HG03066 (cell line): ENCODE measurements around the gene ZSWIM5.
A peak's percentile ranks its signal among the peaks of the same experiment; 100 is the strongest.
"Not testable (repeated sequence)": the region's sequence is repeated elsewhere in the genome, so short reads cannot be mapped to it uniquely, and the experiment has no call there.

Experiments used
- ATAC-seq: cut with Tn5 transposase; IDR thresholded peaks from one replicate; pipeline ENCODE4 v1.9.1; 2021; ENCODE audit warnings: low read depth; ENCODE audit not compliant: unreplicated experiment

Gene ZSWIM5

DNA sequence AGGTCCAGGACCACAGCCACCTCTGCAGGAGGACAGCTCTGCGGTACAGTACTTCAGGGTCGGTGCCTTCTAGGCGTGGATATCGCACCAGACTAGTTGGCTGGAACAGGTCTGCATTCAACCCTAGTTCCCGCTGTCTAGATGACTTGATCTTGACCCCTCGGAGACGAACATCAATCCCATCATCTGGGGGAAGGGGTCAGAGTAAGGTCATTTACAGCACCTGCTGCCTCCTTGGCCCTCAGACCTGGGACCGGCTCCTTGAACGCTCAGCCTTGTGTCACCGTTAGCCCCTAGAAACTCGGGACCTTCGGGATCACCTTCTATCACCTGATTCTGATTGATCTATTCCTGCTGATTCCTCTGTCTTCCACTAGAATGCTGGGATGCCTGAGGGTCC, 197.9 kb downstream of the ZSWIM5 start:
- ATAC-seq = no peak

DNA sequence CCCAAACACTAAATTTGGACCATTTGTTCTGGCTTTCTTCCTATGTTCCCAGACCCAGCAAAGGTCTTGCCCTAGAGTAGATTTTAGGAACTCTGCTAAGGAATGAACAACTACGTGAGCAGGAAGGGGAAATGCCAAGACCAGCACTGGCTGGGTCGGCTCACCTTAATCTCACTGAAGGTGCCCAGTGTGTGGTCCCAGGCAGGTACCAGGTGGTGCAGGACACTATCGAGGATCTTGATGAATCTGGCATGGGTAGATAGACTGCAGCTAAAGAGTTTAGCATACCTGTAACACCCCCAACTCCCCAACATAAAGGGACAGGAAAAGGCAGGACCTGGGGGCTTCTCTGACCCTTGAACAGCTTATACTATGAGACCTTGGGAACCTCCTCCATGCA, 198.3 kb downstream of the ZSWIM5 start:
- no peak for ATAC-seq

DNA sequence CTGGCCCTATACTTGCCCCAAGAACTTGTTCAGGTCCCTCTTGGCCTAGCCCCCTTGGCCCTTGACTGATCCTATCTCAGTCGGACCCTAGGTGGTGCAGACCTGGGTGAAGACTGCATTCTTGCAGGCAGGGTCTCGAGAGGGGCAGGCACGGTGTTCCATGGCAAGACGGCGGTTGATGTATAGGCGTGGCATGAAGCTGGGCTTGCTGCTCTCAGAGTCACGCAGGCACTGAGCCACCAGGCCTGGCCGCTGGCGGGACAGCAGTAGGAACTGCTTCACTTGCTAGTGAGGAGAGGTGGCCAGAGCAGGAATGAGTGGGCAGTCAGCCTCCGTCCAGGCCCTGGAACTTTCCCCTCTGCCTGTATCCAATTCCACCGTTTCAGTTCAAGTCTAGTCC, 199.1 kb downstream of the ZSWIM5 start:
- ATAC-seq = no peak

DNA sequence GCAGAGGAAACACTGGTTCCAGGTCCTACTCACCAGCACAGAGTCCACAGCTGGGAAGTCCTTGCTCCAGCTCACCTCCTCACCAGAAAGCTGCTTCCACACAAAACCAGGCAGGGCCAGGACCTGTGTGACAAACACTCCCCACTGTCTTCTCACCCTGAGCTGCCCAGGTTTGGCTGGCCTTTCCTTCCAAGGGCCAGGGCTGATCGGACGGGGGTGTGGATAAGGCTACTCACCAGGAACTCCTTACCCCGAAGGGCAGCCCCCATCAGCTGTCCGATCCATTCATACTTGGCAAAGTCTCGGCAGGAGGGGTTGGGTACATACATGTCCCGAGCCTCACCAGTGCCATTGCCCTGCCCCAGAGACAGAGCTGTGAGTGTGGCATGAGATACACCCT, 200.6 kb downstream of the ZSWIM5 start:
- ATAC-seq = no peak

DNA sequence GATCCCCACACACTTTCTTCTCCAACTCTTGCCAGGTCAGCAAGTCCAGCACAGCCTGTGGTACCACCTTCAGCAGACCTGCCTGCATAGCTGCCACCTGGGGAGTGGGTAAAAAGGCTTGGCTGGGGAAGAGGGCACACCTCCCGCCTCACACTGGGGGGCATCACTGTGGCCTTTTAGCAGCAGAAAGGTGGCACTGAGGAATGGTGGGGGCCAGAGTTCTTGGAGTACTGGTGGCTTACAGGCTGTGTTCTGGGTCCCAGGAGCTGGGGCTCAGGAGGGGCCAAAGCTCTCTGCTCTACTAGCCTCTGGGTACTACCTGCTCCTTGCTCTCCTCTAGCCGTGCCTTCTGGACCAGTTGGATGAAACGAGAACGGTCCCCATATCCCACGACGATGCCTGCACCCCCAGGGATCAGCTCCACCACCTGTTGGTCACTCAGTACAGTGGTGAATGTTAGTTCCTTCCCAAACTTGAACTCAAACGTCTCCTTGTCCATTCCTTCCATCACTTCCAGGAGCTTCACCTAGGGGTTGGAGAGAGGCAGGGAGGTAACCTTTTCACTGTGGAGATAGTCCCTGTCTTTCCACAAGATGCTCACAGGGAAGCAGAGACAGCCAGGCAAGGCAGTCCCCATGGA, 202.0 kb downstream of the ZSWIM5 start:
- ATAC-seq = no peak

DNA sequence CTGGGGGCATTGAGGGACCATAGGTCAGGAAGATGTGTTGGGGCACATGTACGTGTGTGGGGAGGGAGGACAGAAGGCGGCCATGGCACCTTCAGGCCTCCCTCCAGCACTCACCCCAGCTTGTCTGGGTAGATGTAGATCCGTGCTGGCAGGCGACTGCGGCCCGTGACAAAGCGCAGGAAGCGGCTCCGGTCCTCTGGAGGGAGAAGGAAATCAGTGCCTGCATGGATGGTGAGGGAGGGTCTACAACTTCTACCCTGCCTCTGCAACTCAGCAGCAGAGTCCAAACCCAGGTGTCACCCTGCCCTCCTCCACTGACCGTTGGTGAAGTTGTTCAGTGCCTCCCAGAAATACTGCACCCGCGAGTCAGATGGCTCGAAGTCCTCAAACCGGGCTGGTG, 202.7 kb downstream of the ZSWIM5 start:
- no peak for ATAC-seq

DNA sequence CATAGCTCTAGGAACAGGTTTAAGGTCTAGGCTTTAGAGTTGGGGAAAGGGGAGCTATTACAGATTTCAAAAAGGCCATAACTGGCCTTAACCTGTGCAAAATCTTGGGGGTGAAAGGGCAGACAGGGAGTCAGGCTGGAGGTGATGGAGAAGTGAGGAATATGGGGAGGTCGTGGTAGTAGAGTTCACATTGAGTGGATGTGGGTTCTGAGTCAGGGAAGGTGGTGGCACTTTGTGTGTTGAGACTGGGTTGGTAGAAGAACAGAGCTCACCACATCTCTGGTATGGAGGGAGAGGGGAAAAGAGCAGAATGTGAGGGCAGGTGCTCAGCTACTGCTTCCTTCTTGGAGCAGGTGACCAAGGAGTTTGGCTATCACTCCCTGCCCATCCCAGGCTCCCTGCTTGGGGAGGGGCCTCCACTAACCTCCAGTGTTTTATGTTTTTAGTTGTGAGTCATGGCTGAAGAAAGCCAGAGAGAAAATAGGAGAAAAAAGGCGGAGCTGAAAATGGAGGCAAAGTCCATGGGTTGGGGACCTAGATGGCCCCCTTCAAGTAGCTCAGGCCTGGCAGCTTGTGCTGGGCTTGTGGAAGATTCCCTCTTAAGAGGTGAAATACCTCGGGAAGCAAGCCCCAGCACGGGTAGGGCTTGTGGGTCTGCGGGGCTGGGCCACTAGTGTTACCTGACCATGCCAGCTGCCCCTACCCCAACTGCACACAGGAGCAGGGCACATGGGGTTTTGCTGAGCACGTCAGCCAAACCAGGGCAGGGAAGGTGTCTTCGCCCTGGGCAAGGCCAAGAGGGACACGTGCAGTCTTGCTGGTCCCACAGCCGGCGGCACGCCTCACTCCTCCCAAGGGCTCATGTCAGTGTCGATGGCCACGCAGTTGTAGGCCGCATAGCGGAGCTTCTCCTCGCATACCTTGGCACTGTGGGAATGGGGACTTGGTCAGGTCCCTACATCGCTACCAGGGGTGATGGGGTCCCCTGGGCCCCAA, 203.5 kb downstream of the ZSWIM5 start:
- no peak for ATAC-seq

DNA sequence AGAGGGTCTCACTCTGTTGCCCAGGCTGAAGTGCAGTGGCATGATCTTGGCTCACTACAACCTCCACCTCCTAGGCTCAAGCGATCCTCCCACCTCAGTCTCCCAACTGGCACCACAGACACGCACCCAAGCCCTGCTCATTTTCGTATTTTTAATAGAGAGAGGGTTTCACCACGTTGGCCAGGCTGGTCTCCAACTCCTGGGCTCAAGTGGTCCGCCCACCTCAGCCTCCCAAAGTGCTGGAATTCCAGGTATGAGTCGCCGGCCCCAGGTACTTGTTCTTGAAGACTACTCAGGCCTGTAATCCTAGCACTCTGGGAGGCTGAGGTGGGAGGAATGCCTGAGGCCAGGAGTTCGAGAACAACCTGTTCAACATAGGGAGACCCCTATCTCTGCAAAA, 204.8 kb downstream of the ZSWIM5 start:
- ATAC-seq = not testable (repeated sequence)

DNA sequence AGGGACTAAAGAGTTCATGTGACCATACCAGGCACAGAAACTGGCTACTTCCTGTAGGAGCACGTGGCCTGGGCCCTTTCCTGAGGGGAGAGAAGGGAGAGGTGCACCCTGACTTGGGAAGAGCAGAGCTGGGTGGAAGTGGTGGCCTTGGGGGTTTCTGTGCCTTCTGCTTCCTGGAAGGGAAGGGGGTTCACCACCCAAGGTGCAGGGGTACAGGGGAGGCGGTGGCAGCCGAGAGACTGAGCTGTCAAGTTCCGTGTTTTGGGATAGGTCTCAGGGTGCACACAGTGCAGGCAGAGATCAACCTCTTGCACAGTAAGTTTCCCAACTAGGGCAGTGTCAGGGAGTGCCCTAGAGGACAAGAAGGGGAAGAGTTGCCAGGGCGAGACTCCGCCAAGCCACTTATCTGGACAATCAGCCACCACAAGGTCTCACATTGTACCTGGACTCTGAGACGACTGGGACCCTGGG, 205.4 kb downstream of the ZSWIM5 start:
- no peak for ATAC-seq

DNA sequence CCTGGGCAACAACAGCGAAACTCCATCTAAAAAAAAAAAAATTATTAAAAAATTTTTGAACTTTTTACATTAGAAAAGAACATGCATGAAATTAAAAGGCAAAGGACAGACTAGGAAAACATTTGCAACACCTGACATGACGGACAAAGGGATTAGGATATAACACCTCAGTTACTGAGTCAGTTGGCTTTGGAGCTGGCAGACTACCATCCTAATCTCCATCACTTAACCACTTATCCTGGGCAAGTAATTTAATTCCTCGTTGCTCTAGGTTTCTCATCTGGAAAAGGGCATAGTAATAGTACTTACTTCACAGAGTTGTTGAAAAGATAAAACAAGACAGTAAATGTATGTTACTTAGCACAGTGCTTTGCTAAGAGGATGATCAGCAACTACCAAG, 207.2 kb downstream of the ZSWIM5 start:
- ATAC-seq = no peak

DNA sequence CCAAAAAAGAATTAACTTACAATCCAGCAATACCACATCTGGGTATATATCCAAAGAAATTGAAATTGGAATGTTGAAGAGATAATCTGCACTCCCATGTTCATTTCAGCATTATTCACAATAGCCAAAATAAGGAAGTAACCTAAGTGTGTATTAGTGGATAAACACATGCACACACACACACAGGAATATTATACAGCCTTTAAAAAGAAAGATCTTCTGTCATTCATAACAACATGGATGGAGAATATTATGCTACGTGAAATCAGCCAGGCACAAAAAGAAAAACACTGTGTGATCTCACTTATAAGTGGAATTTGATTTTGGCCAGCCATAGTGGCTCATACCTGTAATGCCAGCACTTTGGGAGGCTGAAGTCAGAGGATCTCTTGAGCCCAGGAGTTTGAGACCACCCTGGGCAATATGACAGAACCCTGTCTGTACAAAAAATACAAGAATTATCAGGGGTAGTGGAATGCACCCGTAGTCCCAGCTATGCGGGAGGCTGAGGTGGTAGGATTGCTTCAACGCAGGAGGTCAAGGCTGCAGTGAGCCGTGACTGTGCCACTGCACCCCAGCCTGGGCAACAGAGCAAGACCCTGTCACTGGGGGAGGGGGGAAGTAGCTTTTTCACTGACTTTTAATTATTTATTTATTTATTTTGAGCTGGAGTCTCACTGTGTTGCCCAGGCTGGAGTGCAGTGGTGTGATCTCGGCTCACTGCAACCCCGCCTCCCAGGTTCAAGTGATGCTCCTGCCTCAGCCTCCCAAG, 210.8 kb downstream of the ZSWIM5 start:
- ATAC-seq = no peak

DNA sequence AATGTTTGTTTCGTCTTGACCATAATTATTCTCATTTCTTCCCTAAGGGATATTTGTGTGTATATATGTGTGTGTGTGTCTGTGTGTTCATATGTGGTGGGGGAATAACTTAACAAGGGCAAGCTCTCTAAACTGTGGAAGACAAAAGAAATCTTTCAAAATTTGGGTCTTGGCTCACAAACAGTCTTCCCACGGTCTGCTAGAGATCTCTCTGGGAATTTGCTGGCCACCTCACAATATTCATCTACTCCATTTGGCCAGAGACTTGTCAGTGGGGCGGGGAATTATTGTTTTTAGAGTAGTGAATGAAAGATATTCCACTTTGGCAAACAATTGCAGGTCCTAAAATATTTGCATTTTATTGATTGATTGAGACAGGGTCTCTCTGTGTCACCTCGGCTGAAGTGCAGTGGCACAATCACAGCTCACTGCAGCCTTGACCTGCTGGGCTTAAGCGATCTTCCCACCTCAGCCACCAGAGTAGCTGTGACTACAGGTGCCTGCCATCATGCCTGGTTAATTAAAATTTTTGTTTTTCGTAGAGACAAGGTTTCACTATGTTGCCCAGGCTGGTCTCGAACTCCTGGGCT, 212.0 kb downstream of the ZSWIM5 start:
- ATAC-seq = no peak

DNA sequence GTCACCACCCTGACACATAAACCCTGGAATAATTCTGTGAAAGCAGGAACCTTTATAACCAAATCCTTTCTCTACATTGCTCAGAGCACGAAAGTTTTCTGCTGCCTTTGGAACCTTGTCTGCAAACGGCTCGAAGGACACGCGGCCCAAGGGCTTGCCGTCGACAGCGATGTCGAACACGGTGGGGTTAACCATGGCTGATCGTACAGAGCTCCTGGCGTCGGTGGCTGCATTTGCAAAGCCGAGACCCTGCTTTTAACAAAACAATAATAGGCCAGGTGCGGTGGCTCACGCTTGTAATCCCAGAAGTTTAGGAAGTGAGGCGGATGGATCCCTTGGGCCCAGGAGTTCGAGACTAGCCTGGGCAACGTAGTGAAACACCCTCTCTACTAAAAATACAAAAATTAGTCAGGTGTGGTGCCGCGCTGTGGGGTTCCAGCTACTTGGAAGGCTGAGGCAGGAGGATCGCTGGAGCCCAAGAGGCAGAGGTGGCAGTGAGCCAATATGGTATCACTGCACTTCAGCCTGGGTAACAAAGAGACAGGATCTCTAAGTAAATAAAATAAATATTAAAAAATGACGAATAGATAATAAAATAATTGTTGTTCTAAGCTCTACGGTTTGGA, 217.8 kb downstream of the ZSWIM5 start:
- no peak for ATAC-seq

DNA sequence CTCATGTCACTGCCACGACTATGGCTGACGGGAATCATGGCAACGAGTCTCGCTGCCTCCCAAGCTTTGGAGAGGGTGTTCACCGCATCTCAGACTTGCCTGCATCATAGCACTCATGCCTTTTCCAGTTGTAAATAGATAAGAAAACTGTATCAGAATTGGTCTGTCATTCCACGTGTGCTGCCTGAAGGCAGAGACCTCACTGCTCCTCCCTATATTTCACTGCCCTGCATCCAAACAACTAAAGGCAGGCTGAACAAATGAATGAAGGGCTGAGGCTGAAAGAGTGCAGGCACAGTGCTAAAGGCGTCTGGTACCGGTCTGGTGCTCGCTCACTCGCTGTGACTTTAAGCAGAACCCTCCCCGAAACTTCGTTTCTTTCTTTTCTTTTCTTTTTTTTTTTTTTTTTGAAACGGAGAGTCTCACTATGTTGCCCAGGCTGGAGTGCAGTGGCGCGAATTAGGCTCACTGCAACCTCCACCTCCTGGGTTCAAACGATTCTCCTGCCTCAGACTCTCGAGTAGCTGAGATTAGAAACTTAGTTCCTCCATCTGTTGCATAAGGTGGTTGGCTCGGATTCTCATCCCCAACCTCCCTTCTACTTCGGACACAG, 220.6 kb downstream of the ZSWIM5 start:
- ATAC-seq = peak; percentile 7

DNA sequence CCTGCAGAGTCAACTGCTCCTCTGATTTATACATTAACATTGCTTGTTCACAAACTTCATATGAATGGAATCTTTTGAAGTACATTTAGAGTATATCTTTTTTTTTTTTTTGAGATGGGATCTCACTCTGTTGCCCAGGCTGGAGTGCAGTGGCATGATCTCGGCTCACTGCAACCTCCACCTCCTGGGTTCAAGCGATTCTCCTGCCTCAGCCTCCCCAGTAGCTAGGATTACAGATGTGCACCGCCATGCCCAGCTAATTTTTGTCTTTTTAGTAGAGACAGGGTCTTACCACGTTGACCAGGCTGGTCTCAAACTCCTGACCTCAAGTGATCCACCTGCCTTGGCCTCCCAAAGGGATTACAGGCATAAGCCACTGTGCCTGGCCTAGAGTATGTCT, 229.0 kb downstream of the ZSWIM5 start:
- ATAC-seq = not testable (repeated sequence)

DNA sequence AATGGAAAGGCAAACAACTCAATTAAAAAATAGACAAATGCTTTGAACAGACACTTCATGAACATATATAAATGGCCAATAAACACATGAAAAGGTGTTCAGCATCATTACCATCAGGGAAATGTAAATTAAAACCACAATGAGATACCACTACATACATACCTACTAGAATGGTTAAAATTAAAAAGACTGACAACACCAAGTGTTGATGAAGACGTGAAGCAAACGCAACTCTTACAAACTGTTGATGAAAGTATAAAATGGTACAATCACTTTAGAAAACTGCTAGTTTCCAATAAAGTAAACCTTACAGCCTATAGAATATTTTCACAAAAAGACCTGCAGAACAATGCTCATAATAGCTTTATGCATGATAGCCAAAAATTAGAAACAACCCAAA, 230.2 kb downstream of the ZSWIM5 start:
- no peak for ATAC-seq

DNA sequence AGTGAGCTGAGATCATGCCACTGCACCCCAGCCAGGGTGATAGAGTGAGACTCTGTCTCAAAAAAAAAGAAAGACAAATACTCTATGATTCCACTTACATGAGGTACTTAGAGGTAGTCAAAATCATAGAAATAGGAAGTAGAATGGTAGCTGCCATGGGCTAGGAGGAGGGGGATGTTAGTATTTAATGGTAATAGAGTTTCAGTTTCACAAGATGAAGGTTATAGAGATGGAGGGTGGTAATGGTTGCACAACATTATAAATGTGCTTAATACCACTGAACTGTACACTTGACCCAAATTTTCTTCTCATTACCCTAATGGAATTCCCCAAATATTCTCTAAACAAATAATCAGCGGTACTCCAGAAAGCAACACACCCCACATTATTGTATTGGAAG, 232.8 kb downstream of the ZSWIM5 start:
- ATAC-seq = no peak

DNA sequence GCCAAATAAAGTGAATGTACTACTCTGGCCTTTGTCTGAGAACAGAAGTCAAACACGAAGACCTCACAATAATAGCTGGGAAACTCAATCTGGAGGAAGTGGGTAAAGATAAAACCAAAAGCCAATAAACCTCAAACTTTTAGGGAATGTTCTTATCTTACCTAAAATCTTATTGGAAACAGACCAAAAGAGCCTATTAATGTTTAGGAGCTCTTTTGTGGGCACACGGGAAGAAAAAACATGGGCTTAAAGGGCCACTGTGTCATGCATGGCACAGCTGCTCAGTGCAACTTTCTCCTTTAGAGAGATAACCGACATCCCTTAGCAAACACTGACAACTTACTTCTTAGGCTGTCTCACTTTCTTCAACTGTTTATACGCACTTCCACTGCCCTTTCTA, 236.1 kb downstream of the ZSWIM5 start:
- no peak for ATAC-seq
